Naive thymus-derived CD8-positive, alpha-beta T cell (primary cell): Measurements from ENCODE around the gene SMAD1. TPM values are rescaled to one million over a fixed set of nuclear protein-coding genes. Genes with fewer than 3 reads are reported as not detected.
"Not testable (repeated sequence)": the region's sequence is repeated elsewhere in the genome, so short reads cannot be mapped to it uniquely, and the experiment has no call there.

ENCODE experiments used
- ATAC-seq, 2 donors: fragments of 150-1000 bp; cut with Tn5 transposase in 1 of 2; sonication (Bioruptor Pico), chemical (Tn5 transposase) in 1 of 2; 1 replicate in 1 of 2; 2 replicates in 1 of 2; pipeline ENCODE4 v1.10.0; 2021; ENCODE audit warnings: mild to moderate bottlenecking in 2 of 2, moderate library complexity in 2 of 2
- POLR2A ChIA-PET: fragments of 350-600 bp; sonication (Branson Sonifier 250); formaldehyde crosslinking; loops from one replicate; lab custom pipeline; 2021; ENCODE audit warnings: antibody characterized with exemption; lab: Charles Lee
- DNase-seq, 10 donors: peaks; one replicate each; pipeline versions ENCODE4 v3.0.0 to v3.0.0-alpha.2; 2020 to 2022
- H3K27ac Mint-ChIP-seq, 10 donors: one replicate each; pipeline ENCODE4 v1.8.0; 2020 to 2022; ENCODE audit warnings: mild to moderate bottlenecking in 10 of 10, mixed read lengths in 10 of 10, moderate library complexity in 4 of 10, inconsistent platforms in 1 of 10
- H3K27me3 Mint-ChIP-seq, 5 donors: one replicate each; pipeline ENCODE4 v1.8.0; 2021 to 2022; ENCODE audit warnings: mixed read lengths in 5 of 5
- H3K36me3 Mint-ChIP-seq, 3 donors: one replicate each; pipeline ENCODE4 v1.8.0; 2020 to 2022; ENCODE audit warnings: mixed read lengths in 3 of 3, mild to moderate bottlenecking in 2 of 3, inconsistent platforms in 1 of 3
- H3K4me1 Mint-ChIP-seq, 4 donors: one replicate each; pipeline ENCODE4 v1.8.0; 2021 to 2022; ENCODE audit warnings: mixed read lengths in 4 of 4
- H3K4me3 Mint-ChIP-seq, 10 donors: one replicate each; pipeline ENCODE4 v1.8.0; 2020 to 2022; ENCODE audit warnings: mild to moderate bottlenecking in 10 of 10, mixed read lengths in 10 of 10, moderate library complexity in 6 of 10, inconsistent platforms in 1 of 10
- H3K9me3 Mint-ChIP-seq, 9 donors: one replicate each; pipeline ENCODE4 v1.8.0; 2020 to 2022; ENCODE audit warnings: mixed read lengths in 9 of 9, mild to moderate bottlenecking in 3 of 9, inconsistent platforms in 1 of 9, moderate library complexity in 1 of 9
- polyA plus RNA-seq, 3 donors: library from polyadenylated mRNA; unstranded; fragments of 300-500 nt; fragmentation: Illumina TruSeq; gene quantifications; one replicate each; pipeline ENCODE4 v1.2.3, GENCODE V29; 2021
- total RNA-seq, 8 experiments: library from RNA in 2 of 8; stranded (reverse) in 2 of 8; gene quantifications; one replicate each; pipeline ENCODE4 v1.2.3 and lab custom pipeline; 2021 to 2026

Gene SMAD1
- total and polyA plus RNA-seq, 5 experiments from 2014 or later = 0.34 to 0.73 (median 0.67) TPM; not detected in 2

DNA sequence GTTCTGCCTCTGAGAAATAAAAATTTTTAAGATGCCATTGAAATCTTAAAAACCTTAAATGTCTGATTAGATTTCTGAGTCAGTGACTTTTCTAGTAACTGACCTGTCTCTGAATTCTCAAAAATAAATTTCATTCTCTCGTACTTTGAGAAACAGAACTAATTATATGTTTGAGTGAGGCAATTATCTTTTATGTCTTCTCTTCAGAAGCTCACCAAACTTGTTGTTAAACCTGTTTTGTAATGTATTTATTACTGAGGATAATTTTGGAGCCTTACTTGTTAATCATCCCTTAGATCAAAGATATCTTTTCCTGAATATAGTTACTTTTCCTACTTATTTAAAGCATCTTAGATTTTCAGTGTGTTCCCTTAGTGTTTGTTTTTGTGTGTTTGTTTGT, 73.0 kb downstream of the SMAD1 start:
- Mint-ChIP-seq H3K27me3 (peaks cover 0 to 3% (median 0%) of the 10 kb centered on the region in 5 donors), H3K4me3 (no peak overlapping the region), H3K9me3 (no peaks in the 10 kb centered on the region), H3K36me3 (no peaks in the 10 kb centered on the region), H3K27ac (no peak overlapping the region), H3K4me1 (peaks cover 0 to 6% (median 0%) of the 10 kb centered on the region in 4 donors)
- DNase-seq (no peak), ATAC-seq (no peak)
- POLR2A ChIA-PET = no interaction called here

DNA sequence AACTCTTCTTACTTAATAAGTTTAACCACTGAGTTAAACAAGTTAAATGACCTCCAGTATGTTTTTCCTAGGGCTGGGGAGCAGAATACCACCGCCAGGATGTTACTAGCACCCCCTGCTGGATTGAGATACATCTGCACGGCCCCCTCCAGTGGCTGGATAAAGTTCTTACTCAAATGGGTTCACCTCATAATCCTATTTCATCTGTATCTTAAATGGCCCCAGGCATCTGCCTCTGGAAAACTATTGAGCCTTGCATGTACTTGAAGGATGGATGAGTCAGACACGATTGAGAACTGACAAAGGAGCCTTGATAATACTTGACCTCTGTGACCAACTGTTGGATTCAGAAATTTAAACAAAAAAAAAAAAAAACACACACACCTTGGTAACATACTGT, 76.1 kb downstream of the SMAD1 start:
- POLR2A ChIA-PET = no interaction called here
- Mint-ChIP-seq H3K4me1 (peaks cover 0 to 2% (median 0%) of the 10 kb centered on the region in 4 donors), H3K4me3 (no peak overlapping the region), H3K27me3 (peaks cover under 1 to 12% (median 4%) of the 10 kb centered on the region in 5 donors), H3K27ac (no peak overlapping the region), H3K36me3 (no peaks in the 10 kb centered on the region), H3K9me3 (no peaks in the 10 kb centered on the region)
- DNase-seq (peak in 9 of 10 donors; percentile 13 to 64 (median 39)), ATAC-seq (peak; percentile 58 to 72)

DNA sequence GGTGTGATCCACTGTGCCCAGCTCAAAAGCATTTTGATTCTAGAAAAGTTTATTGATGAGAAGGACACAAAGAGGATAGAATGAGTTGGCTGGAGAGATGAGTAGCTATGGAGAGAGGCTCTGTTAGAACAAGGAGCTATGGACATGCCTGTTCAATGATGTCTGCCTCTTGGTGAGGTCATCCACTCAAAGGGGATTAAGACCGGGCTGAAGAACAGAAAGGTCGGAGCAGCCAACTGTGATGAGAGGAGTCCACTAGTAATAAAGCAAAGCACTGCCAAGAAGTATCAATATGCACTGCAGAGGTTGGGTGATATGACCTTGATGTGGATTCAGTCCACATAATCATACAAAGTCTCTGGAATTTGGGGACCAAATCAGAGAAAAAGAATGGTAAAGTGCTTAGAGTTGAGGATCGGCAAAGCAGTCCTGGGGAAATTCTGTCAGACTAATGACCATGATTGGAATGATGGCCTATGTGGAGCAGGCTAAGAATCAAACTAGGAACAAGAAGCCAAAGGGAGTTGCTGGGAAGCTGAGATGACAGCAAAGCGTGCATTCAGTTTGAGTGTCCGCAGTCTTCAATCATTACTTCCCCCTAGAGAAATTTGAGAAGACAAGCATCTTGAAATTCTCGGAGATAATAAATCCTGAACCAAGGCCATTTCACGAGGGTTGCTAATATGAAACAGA, 81.8 kb downstream of the SMAD1 start:
- Mint-ChIP-seq H3K9me3 (peaks cover 0 to 11% (median 7%) of the 10 kb centered on the region in 9 donors), H3K4me1 (no peaks in the 10 kb centered on the region), H3K27ac (no peak overlapping the region), H3K36me3 (peaks cover 0 to 7% (median 0%) of the 10 kb centered on the region in 3 donors), H3K4me3 (no peak overlapping the region), H3K27me3 (peaks cover 13 to 66% (median 26%) of the 10 kb centered on the region in 5 donors)
- no peak for DNase-seq
- ATAC-seq = no peak
- POLR2A ChIA-PET = no interaction called here

DNA sequence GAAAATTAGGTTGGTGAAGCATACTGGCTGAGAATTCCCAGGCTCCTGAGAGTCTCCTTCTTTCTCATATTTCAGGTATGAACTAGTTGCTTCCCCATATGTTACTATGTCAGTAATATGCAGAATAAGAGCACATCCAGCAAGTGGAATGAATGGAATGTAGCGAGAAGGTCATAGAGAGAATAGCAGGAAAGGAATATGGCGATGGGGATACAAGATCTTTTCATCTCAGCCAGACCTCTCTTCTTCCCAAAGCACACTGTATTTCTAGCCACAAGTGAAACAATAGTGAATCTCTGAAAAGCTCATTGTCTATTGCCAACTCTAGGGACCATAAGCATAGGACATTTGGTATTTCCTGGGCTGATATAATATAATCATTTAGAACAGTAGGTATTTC, 82.9 kb downstream of the SMAD1 start:
- H3K4me1 Mint-ChIP-seq = no peaks in the 10 kb centered on the region
- H3K27me3 Mint-ChIP-seq = peaks cover 19 to 77% (median 31%) of the 10 kb centered on the region in 5 donors
- DNase-seq (no peak), ATAC-seq (no peak)
- H3K36me3 Mint-ChIP-seq = peaks cover 0 to 14% (median 0%) of the 10 kb centered on the region in 3 donors
- H3K27ac Mint-ChIP-seq = no peak overlapping the region
- no peak overlapping the region for H3K4me3 Mint-ChIP-seq
- H3K9me3 Mint-ChIP-seq = peaks cover 0 to 21% (median 10%) of the 10 kb centered on the region in 9 donors
- POLR2A ChIA-PET = no interaction called here

DNA sequence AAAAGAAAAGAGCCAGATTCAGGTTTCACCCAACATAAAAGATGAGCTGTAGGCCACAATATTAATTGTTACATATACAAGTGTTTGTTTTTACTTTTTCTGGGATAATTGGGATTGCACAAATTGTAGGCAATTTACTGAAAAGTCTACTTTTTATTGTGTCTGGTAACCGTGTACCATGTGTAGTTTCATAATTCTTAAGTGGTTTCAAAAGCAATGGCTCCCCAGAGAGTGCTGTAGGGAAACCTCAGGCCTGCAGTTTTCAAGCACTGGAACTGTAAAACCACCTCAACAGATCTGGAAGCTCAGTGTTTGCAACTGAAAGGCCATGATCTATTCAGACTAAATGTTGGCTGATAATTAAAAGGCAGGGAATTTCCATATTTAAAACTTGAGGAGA, 83.7 kb downstream of the SMAD1 start:
- H3K9me3 Mint-ChIP-seq = peaks cover 0 to 21% (median 10%) of the 10 kb centered on the region in 9 donors
- no peak for DNase-seq
- POLR2A ChIA-PET = no interaction called here
- no peaks in the 10 kb centered on the region for H3K4me1 Mint-ChIP-seq
- no peak overlapping the region for H3K27ac Mint-ChIP-seq
- peaks cover 0 to 14% (median 0%) of the 10 kb centered on the region in 3 donors for H3K36me3 Mint-ChIP-seq
- no peak overlapping the region for H3K4me3 Mint-ChIP-seq
- no peak for ATAC-seq
- peaks cover 19 to 84% (median 31%) of the 10 kb centered on the region in 5 donors for H3K27me3 Mint-ChIP-seq

DNA sequence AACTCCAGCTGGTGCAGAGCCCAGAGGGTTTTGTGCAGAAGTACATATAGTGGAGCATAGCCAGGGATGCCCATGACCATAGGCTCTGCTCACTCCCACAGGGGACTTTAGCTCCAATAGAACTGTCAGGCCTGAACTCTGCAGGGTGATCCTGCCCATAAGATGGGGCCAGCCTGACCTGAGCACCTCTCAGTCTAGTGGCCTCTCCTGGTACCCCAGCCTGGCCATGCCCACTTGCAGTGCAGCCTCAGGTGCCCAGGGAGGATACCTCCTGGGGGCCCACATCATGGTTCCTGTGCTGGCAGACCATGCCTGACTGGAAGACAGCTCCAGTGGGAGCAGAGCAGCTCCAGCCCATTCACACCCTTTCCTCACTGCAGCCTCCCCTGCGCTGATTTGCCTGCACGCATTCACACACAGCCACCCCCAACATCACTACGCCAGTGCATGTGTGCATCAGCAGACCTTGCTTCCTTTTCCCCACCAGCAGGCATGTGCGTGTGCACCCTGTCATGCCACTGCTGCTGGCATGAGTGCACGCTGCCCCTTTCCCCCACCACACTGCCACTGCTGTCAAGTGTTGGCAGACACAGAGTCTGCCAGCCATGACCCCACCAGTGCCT, 84.5 kb downstream of the SMAD1 start:
- no peak overlapping the region for H3K27ac Mint-ChIP-seq
- DNase-seq (no peak), ATAC-seq (no peak)
- POLR2A ChIA-PET = no interaction called here
- peaks cover 0 to 21% (median 10%) of the 10 kb centered on the region in 9 donors for H3K9me3 Mint-ChIP-seq
- H3K4me1 Mint-ChIP-seq = no peaks in the 10 kb centered on the region
- peaks cover 0 to 14% (median 0%) of the 10 kb centered on the region in 3 donors for H3K36me3 Mint-ChIP-seq
- H3K27me3 Mint-ChIP-seq = peaks cover 21 to 93% (median 31%) of the 10 kb centered on the region in 5 donors
- no peak overlapping the region for H3K4me3 Mint-ChIP-seq

DNA sequence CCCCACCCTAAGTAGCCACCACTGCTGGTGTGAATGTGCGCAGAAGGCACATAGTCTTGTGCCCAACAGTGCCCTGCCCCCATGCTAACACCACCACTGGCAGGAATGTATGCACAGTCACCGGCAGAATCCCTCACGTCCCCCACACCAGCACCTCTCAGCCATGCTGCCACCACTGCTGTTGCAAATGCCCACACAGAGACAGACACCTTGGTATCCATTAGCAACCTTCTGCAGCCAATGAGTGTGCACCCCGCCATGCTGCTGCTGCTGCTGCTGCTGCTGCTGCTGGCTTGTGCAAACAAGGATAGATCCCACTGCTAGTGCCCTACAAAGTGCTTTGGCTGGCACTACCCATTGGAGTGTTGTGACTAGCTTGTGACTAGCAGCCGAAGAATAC, 85.1 kb downstream of the SMAD1 start:
- Mint-ChIP-seq H3K4me3 (no peak overlapping the region), H3K27ac (no peak overlapping the region), H3K4me1 (no peaks in the 10 kb centered on the region), H3K27me3 (peaks cover 22 to 93% (median 31%) of the 10 kb centered on the region in 5 donors), H3K36me3 (peaks cover 0 to 14% (median 0%) of the 10 kb centered on the region in 3 donors), H3K9me3 (peaks cover 0 to 23% (median 10%) of the 10 kb centered on the region in 9 donors)
- ATAC-seq (no peak), DNase-seq (no peak)
- POLR2A ChIA-PET = no interaction called here

DNA sequence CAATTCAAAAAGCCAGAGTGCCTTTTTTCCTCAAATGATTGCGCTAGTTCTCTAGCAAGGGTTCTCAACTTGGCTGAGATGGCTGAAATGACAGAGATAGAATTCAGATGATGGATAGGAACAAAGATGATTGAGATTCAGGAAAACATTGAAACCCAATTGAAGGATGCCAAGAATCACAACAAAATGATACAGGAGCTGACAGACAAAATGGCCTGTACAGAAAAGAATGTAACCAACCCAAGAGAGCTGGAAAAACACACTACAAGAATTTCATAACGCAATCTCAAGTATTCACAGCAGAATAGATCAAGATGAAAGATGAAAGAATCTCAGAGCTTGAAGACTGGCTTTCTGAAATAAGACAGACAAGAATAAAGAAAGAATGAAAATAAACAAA, 85.9 kb downstream of the SMAD1 start:
- H3K9me3 Mint-ChIP-seq = peaks cover 0 to 29% (median 14%) of the 10 kb centered on the region in 9 donors
- ATAC-seq (no peak), DNase-seq (no peak)
- POLR2A ChIA-PET = no interaction called here
- no peak overlapping the region for H3K4me3 Mint-ChIP-seq
- H3K4me1 Mint-ChIP-seq = no peaks in the 10 kb centered on the region
- H3K27ac Mint-ChIP-seq = no peak overlapping the region
- H3K36me3 Mint-ChIP-seq = peaks cover 0 to 14% (median 0%) of the 10 kb centered on the region in 3 donors
- peaks cover 20 to 85% (median 30%) of the 10 kb centered on the region in 5 donors for H3K27me3 Mint-ChIP-seq

DNA sequence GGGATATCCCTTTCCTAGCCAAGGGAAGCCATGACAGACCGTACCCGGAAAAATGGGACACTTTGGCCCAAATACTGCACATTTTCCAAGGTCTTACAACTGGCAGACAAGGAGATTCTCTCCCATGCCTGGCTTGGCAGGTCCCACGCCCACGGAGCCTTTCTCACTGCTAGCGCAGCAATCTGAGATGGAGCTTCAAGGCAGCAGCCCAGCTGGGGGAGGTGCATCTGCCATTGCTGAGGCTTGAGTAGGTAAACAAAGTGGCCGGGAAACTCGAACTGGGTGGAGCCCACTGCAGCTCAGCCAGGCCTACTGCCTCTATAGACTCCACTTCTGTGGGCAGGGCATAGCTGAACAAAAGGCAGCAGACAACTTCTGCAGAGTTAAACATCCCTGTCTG, 92.9 kb downstream of the SMAD1 start:
- H3K4me1 Mint-ChIP-seq, POLR2A ChIA-PET, ATAC-seq, H3K4me3 Mint-ChIP-seq, DNase-seq, H3K27ac Mint-ChIP-seq, H3K36me3 Mint-ChIP-seq: not testable (repeated sequence)
- Mint-ChIP-seq H3K9me3 (peaks cover 0 to 16% (median 10%) of the 10 kb centered on the region in 9 donors), H3K27me3 (peaks cover 2 to 43% (median 14%) of the 10 kb centered on the region in 5 donors)

DNA sequence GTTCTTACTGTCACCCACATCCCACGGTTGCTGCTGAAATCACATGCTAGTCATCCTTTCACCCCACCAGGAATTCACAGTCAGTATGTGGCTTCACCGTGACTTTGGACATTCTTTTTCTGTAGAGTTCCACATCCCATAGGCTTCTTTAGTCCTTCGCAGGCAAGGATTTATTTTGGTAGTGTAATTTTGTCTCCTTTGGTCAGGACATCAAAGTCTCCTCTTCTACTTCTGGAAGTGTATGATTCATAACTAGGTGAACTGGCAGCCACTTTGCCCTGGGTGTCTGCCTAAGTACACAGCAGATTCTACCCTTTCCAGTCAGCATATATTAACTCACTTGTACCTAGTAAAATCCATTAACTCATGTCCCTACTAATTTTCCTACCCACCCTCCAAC, 99.3 kb downstream of the SMAD1 start:
- H3K27me3 Mint-ChIP-seq = peaks cover 1 to 24% (median 8%) of the 10 kb centered on the region in 5 donors
- ATAC-seq = no peak
- no peak overlapping the region for H3K4me3 Mint-ChIP-seq
- no peak overlapping the region for H3K27ac Mint-ChIP-seq
- H3K4me1 Mint-ChIP-seq = no peaks in the 10 kb centered on the region
- POLR2A ChIA-PET = no interaction called here
- no peak for DNase-seq
- no peaks in the 10 kb centered on the region for H3K36me3 Mint-ChIP-seq
- H3K9me3 Mint-ChIP-seq = peaks cover 0 to 12% (median 6%) of the 10 kb centered on the region in 9 donors

DNA sequence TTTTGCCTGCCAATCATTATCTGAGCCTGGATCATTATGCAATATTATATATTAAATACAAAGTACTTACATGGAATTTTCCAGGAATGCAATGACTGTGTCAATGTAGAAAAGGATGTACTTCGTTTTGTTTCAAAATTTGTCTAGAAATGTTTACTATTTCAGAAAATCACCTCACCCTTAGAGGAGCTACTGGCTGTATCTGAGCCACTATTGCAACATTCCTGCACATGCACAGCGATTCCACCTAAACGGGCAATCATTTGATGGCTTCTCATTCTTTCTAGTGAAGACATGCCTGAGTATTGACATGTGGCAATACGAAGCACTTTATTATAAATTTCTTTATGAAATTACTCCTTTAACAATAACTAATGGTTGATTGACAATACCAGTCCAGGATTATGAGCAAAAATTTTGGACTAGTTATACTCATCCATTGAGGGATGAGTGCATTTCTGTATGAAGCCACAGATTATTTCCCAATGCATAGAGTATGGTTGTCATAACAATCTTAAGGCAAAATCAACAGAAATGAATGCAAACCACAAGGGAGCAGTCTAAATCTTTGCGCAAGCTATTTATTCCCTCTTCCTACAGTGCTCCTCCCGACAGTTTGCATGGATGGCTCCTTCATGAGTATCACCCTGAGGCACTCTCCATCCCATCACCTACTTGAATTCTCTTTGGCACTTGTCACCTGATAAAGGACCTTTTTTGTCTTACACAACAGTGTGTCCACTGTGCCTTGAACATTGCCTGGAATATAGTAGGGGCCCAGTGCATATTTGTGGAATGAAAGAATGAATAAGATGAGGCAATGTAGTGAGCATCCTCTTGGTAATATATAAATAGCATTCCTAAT, 101.8 kb downstream of the SMAD1 start:
- Mint-ChIP-seq H3K27me3 (peaks cover 5 to 20% (median 8%) of the 10 kb centered on the region in 5 donors), H3K27ac (no peak overlapping the region), H3K4me1 (no peaks in the 10 kb centered on the region), H3K36me3 (no peaks in the 10 kb centered on the region), H3K4me3 (no peak overlapping the region), H3K9me3 (peaks cover 0 to 12% (median 5%) of the 10 kb centered on the region in 9 donors)
- DNase-seq (no peak), ATAC-seq (no peak)
- POLR2A ChIA-PET = no interaction called here

DNA sequence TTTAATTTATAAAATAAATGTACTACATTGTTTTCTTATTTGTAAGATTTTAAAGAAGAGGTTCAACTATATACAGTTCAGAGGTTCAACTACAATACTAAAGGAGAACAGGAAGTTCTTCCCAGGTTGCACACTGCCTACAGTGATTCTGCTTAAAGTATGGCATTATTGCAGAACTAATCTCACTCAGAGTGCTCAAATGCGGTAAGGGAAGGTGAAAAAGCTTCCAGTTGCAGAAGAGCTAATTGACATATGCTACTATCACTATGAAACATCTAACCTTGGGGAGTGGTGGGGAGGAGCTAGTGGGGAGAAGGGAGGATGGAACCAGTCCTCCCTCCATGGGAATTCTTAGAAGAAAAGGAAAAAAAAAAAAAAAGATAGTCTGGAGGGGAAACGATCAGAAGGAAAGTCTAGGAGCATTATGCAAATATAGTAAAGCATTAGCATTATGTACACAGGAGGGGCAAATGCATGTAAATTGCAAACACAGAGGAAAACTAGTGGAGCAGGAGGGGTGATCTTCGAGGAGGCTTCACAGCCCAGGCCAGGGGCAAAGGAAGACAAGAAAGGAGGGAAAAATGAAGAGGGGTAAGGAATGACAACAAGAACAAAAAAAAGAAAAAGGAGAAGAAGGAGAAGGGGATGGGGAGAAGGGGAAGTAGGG, 105.6 kb downstream of the SMAD1 start:
- ATAC-seq (no peak), DNase-seq (no peak)
- peaks cover 0 to 8% (median 1%) of the 10 kb centered on the region in 9 donors for H3K9me3 Mint-ChIP-seq
- POLR2A ChIA-PET = no interaction called here
- peaks cover 8 to 20% (median 11%) of the 10 kb centered on the region in 5 donors for H3K27me3 Mint-ChIP-seq
- H3K4me3 Mint-ChIP-seq = no peak overlapping the region
- no peaks in the 10 kb centered on the region for H3K4me1 Mint-ChIP-seq
- peaks cover 0 to 4% (median 0%) of the 10 kb centered on the region in 3 donors for H3K36me3 Mint-ChIP-seq
- no peak overlapping the region for H3K27ac Mint-ChIP-seq
